Lung (tissue), 12 donors: ENCODE results near the gene LRP1B. TPM values are rescaled to one million over a fixed set of nuclear protein-coding genes. Genes with fewer than 3 reads are reported as not detected.

Source experiments
- ATAC-seq: fragments of 200-7000 bp; cut with Tn5 transposase; one replicate; pipeline ENCODE4 v1.9.1; 2020; ENCODE audit warnings: moderate number of reproducible peaks; ENCODE audit not compliant: insufficient read depth, low FRiP score
- DNase-seq, 3 donors: peaks; one replicate each; pipeline ENCODE4 v3.0.0-alpha.2; 2013 to 2017
- H3K27ac ChIP-seq, 2 donors: one replicate each; pipeline ENCODE4 v1.5.1; 2013; ENCODE audit warnings: mild to moderate bottlenecking in 2 of 2, moderate library complexity in 2 of 2, control low read depth in 1 of 2, inconsistent platforms in 1 of 2, low read depth in 1 of 2, low read length in 1 of 2
- H3K27me3 ChIP-seq, 3 donors: one replicate each; pipeline ENCODE4 v1.5.1; 2013; ENCODE audit warnings: low read length in 2 of 3; ENCODE audit not compliant: control insufficient read depth in 3 of 3, insufficient read depth in 3 of 3
- H3K36me3 ChIP-seq, 4 donors: one replicate each; pipeline ENCODE4 v1.5.1; 2013; ENCODE audit warnings: low read length in 4 of 4, mild to moderate bottlenecking in 1 of 4, moderate library complexity in 1 of 4; ENCODE audit not compliant: control insufficient read depth in 4 of 4, insufficient read depth in 4 of 4
- H3K4me1 ChIP-seq, 5 donors: one replicate each; pipeline ENCODE4 v1.5.1; 2013; ENCODE audit warnings: low read length in 5 of 5, mild to moderate bottlenecking in 2 of 5, moderate library complexity in 1 of 5; ENCODE audit not compliant: control insufficient read depth in 5 of 5, insufficient read depth in 5 of 5
- H3K4me3 ChIP-seq: one replicate; pipeline ENCODE4 v1.5.1; 2013; ENCODE audit warnings: mild to moderate bottlenecking, control low read depth, moderate library complexity
- H3K9ac ChIP-seq, 2 donors: one replicate each; pipeline ENCODE4 v1.5.1; 2013; ENCODE audit warnings: low read length in 2 of 2, control low read depth in 1 of 2; ENCODE audit not compliant: insufficient read depth in 1 of 2
- H3K9me3 ChIP-seq, 4 donors: one replicate each; pipeline ENCODE4 v1.5.1; 2013; ENCODE audit warnings: low read length in 3 of 4, mild to moderate bottlenecking in 1 of 4, moderate library complexity in 1 of 4; ENCODE audit not compliant: control insufficient read depth in 4 of 4, insufficient read depth in 3 of 4
- CTCF ChIP-seq: IDR thresholded peaks from 2 replicates; pipeline ENCODE4 v1.5.1; 2012; ENCODE audit warnings: mild to moderate bottlenecking; ENCODE audit errors: control extremely low read depth, extremely low read depth
- WGBS, 2 donors: extraction: QIAGEN DNeasy Blood & Tissue Kit; methylation state at CpG; one replicate each; pipeline ENCODE4 v1.1.7; 2013; 5-methylcytosine and 5-hydroxymethylcytosine counted together
- polyA plus RNA-seq, 2 donors: library from polyadenylated mRNA; stranded (reverse); fragments of 200-250 nt; gene quantifications; one replicate each; pipeline ENCODE4 v1.2.1, GENCODE V29; 2013
- total RNA-seq, 2 donors: library from RNA; depleted of rRNA in 1 of 2; stranded (reverse); fragments of >200 nt in 1 of 2; gene quantifications; one replicate each; pipeline ENCODE4 v1.2.1, GENCODE V29; 2014 to 2021
- donor health status: control.
- donor health status: control.
- donor health status: Bipolar disorder and iron deficiency.
- donor health status: healthy.
- donor health status: DM: yes; HTN: yes; CAD: no.

Gene LRP1B
- total and polyA plus RNA-seq, 4 donors: 0.01 to 6.5 (median 0.16) TPM

GRCh38 chr2:140489193-140489592 lies 1641.6 kb downstream of the LRP1B start:
- no peak for TF ChIP-seq CTCF
- DNase-seq (no peak), ATAC-seq (no peak)
- H3K27me3 ChIP-seq: no peaks in the 10 kb centered on the region
- WGBS, 2 donors: 44 to 54% methylated on average over 1 of the region's 1 CpG
- H3K27ac ChIP-seq: no peak overlapping the region
- no peaks in the 10 kb centered on the region for H3K4me1 ChIP-seq
- H3K36me3 ChIP-seq: no peaks in the 10 kb centered on the region
- H3K4me3 ChIP-seq: no peak overlapping the region
- no peak overlapping the region for H3K9ac ChIP-seq
- no peaks in the 10 kb centered on the region for H3K9me3 ChIP-seq

DNA sequence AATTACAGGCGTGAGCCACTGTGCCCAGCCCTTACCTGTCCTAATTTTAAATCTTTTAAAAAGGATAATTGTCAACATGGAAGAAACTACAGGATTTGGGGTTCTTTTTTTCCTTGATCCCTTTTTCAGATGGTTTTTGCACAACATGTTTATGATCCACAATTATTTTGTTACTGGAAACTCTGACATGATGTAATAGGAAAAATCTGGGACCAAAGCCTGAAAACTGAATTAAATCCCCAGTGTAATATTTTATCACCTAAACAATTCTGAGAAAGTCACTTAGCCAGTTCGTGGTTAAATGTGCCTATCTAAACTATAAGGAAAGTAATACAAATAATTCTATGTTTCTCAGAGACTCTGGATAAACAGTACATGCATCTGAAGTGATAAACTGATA lies 1649.7 kb downstream of the LRP1B start:
- Histone ChIP-seq H3K36me3 (no peaks in the 10 kb centered on the region), H3K9me3 (no peaks in the 10 kb centered on the region), H3K4me1 (no peaks in the 10 kb centered on the region), H3K9ac (no peak overlapping the region), H3K4me3 (no peak overlapping the region), H3K27me3 (no peaks in the 10 kb centered on the region), H3K27ac (no peak overlapping the region)
- no peak for DNase-seq
- TF ChIP-seq CTCF: no peak
- no peak for ATAC-seq
- WGBS, 2 donors: 66 to 83% methylated on average over 2 of the region's 2 CpGs

GRCh38 chr2:140473851-140474250 lies 1657.0 kb downstream of the LRP1B start:
- Histone ChIP-seq H3K27me3 (no peaks in the 10 kb centered on the region), H3K27ac (no peak overlapping the region), H3K36me3 (no peaks in the 10 kb centered on the region), H3K4me3 (no peak overlapping the region), H3K9me3 (no peaks in the 10 kb centered on the region), H3K4me1 (no peaks in the 10 kb centered on the region), H3K9ac (no peak overlapping the region)
- DNase-seq: no peak
- no peak for ATAC-seq
- WGBS, 2 donors: 56 to 67% methylated on average over 1 of the region's 1 CpG
- no peak for TF ChIP-seq CTCF

DNA sequence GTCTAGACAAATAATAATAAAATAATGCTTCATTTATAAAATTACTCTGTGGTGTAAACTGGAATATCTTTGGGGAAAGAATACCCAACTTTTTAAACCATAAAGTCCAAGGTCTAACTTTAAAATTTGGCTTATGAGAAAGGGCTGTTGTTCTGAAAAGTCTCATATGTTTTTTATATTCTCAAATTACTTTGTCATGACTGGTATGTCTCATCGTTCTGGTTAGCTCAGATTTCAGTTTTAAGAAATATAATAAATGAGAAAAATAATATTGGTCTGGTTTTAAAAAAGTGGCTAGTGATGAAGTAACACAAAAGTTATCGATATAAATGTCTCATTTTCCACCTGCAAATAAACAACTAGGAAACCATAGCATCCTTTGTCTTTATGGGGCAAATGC lies 1658.1 kb downstream of the LRP1B start:
- H3K27ac ChIP-seq: no peak overlapping the region
- H3K27me3 ChIP-seq: no peaks in the 10 kb centered on the region
- DNase-seq (no peak), ATAC-seq (no peak)
- WGBS, 2 donors: 61 to 86% methylated on average over 2 of the region's 2 CpGs
- no peak overlapping the region for H3K4me3 ChIP-seq
- H3K4me1 ChIP-seq: no peaks in the 10 kb centered on the region
- no peaks in the 10 kb centered on the region for H3K36me3 ChIP-seq
- no peaks in the 10 kb centered on the region for H3K9me3 ChIP-seq
- H3K9ac ChIP-seq: no peak overlapping the region
- no peak for TF ChIP-seq CTCF
